HUES48 (cell line): ENCODE data around the gene SP4.

Source experiments
- H3K27ac ChIP-seq: one replicate; pipeline ENCODE4 v1.7.0; 2013; ENCODE audit warnings: low read depth, low read length, inconsistent platforms
- H3K27me3 ChIP-seq: 2 replicates; pipeline ENCODE4 v1.6.1; 2013; ENCODE audit warnings: mild to moderate bottlenecking, low read length; ENCODE audit not compliant: control insufficient read depth, insufficient read depth
- H3K36me3 ChIP-seq: 2 replicates; pipeline ENCODE4 v1.6.1; 2013; ENCODE audit warnings: low read length; ENCODE audit not compliant: control insufficient read depth, insufficient read depth
- H3K4me1 ChIP-seq: 2 replicates; pipeline ENCODE4 v1.6.1; 2013; ENCODE audit warnings: mild to moderate bottlenecking, low read length; ENCODE audit not compliant: control insufficient read depth, insufficient read depth
- H3K4me3 ChIP-seq: 2 replicates; pipeline ENCODE4 v1.5.1; 2013; ENCODE audit warnings: mild to moderate bottlenecking, low read depth, low read length
- H3K9ac ChIP-seq: 2 replicates; pipeline ENCODE4 v1.6.1; 2013; ENCODE audit warnings: mild to moderate bottlenecking, low read depth, low read length, moderate library complexity
- H3K9me3 ChIP-seq: 2 replicates; pipeline ENCODE4 v1.6.1; 2013; ENCODE audit warnings: low read length; ENCODE audit not compliant: control insufficient read depth, insufficient read depth

SP4 gene

DNA sequence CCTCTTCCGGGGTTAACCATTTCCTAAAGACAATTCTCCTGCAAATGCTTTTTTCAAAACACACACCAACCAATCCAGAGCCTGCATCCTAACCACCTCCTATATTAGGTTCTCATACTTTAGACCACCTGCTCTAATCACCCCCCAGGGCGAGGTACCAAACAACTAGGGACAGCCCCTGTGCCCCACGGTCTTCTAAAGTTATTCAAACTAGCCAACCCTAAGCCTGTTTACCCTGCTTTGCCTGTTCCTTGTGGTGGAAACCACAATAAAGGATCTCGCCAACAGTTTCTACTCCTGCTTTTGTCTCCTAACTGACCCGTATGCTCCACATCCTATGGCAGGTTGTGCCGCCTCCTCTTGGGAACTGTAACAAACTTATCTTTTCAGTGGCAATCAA is 21.1 kb downstream of the SP4 start:
- Histone ChIP-seq H3K4me3 (no peak overlapping the region), H3K9ac (no peak overlapping the region), H3K36me3 (peaks cover 29% of the 10 kb centered on the region), H3K9me3 (peaks cover 39% of the 10 kb centered on the region), H3K27ac (no peak overlapping the region), H3K4me1 (no peaks in the 10 kb centered on the region), H3K27me3 (no peaks in the 10 kb centered on the region)

DNA sequence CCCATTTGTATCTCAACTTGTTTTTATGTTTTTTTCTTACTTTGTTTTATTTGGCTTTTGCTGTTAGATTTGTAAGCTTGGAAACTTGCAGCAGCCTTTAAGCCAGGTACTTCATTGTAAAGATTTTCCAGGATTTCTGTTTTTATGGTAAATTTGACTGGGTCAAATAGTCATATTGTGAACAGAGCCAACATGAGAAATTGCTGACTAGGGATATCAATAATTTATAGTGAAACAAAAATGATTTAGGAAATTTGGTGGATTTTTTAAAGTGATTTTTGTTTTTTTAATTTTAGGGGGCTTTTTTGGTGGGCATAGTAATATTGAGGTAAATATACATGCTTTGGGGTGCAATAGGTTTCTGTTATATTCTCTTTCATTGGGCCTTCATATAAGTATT is 22.2 kb downstream of the SP4 start:
- no peak overlapping the region for H3K27ac ChIP-seq
- H3K4me3 ChIP-seq: no peak overlapping the region
- no peaks in the 10 kb centered on the region for H3K4me1 ChIP-seq
- H3K9me3 ChIP-seq: peaks cover 50% of the 10 kb centered on the region
- no peak overlapping the region for H3K9ac ChIP-seq
- no peaks in the 10 kb centered on the region for H3K27me3 ChIP-seq
- peaks cover 31% of the 10 kb centered on the region for H3K36me3 ChIP-seq

- peaks cover 35% of the 10 kb centered on the region for H3K36me3 ChIP-seq
- no peak overlapping the region for H3K27ac ChIP-seq
- H3K4me1 ChIP-seq: no peaks in the 10 kb centered on the region
- H3K4me3 ChIP-seq: no peak overlapping the region
- H3K27me3 ChIP-seq: no peaks in the 10 kb centered on the region
- H3K9ac ChIP-seq: no peak overlapping the region
- peaks cover 58% of the 10 kb centered on the region for H3K9me3 ChIP-seq
Measured at GRCh38 chr7:21450941-21451340, 23.1 kb downstream of the SP4 start.

- Histone ChIP-seq H3K4me3 (no peak overlapping the region), H3K36me3 (peaks cover 43% of the 10 kb centered on the region), H3K27me3 (no peaks in the 10 kb centered on the region), H3K4me1 (no peaks in the 10 kb centered on the region), H3K9me3 (peaks cover 58% of the 10 kb centered on the region), H3K27ac (no peak overlapping the region), H3K9ac (no peak overlapping the region)
Measured at GRCh38 chr7:21454182-21454581, 26.3 kb downstream of the SP4 start.

- H3K9me3 ChIP-seq: peaks cover 61% of the 10 kb centered on the region
- no peak overlapping the region for H3K9ac ChIP-seq
- no peaks in the 10 kb centered on the region for H3K4me1 ChIP-seq
- H3K27ac ChIP-seq: no peak overlapping the region
- H3K27me3 ChIP-seq: no peaks in the 10 kb centered on the region
- H3K36me3 ChIP-seq: peaks cover 48% of the 10 kb centered on the region
- no peak overlapping the region for H3K4me3 ChIP-seq
Measured at GRCh38 chr7:21454906-21455305, 27.0 kb downstream of the SP4 start.

DNA sequence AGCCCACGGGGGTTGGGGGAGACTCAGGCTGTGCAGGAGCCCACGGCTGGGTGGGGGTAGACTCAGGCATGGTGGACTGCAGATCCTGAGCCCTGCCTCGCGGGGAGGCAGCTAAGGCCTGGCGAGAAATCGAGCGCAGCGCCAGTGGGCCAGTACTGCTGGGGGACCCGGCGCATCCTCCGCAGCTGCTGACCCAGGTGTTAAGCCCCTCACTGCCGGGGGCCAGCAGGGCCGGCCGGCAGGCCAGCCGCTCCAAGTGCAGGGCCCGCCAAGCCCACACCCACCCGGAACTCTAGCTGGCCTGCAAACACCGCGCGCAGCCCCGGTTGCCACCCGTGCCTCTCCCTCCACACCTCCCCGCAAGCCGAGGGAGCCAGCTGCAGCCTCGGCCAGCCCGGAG is 33.4 kb downstream of the SP4 start:
- H3K4me3 ChIP-seq: no peak overlapping the region
- H3K27ac ChIP-seq: no peak overlapping the region
- H3K9me3 ChIP-seq: 0 out of 2 replicates have a peak, but pooled peaks cover 6% of the 10 kb centered on the region
- no peak overlapping the region for H3K9ac ChIP-seq
- H3K36me3 ChIP-seq: peaks cover 11% of the 10 kb centered on the region; the same call in 1 of the 2 replicates
- H3K4me1 ChIP-seq: no peaks in the 10 kb centered on the region
- no peaks in the 10 kb centered on the region for H3K27me3 ChIP-seq

DNA sequence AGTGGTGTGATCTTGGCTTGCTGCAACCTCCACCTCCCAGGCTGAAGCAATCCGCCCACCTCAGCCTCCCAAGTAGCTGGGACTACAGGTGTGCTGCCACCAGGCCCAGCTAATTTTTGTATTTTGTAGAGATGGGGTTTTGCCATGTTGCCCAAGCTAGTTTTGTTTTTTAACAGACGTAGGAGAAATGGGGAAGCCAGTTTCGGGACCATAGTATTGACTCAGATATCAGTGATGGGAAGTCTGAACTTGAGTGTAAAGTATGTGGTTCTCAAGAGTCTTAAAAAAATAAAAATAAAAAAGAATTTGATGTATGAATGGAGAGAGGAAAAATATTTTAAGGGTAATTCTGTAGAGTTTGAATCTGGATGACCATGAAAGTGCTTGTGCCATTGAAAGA is 34.2 kb downstream of the SP4 start:
- Histone ChIP-seq H3K4me1 (no peaks in the 10 kb centered on the region), H3K4me3 (no peak overlapping the region), H3K27ac (no peak overlapping the region), H3K9ac (no peak overlapping the region), H3K9me3 (0 out of 2 replicates have a peak, but pooled peaks cover 6% of the 10 kb centered on the region), H3K36me3 (0 out of 2 replicates have a peak, but pooled peaks cover 11% of the 10 kb centered on the region), H3K27me3 (no peaks in the 10 kb centered on the region)

- 0 out of 2 replicates have a peak, but pooled peaks cover 6% of the 10 kb centered on the region for H3K9me3 ChIP-seq
- 0 out of 2 replicates have a peak, but pooled peaks cover 5% of the 10 kb centered on the region for H3K36me3 ChIP-seq
- no peaks in the 10 kb centered on the region for H3K27me3 ChIP-seq
- H3K4me1 ChIP-seq: no peaks in the 10 kb centered on the region
- H3K4me3 ChIP-seq: no peak overlapping the region
- H3K9ac ChIP-seq: no peak overlapping the region
- H3K27ac ChIP-seq: no peak overlapping the region
Measured at GRCh38 chr7:21463524-21463923, 35.6 kb downstream of the SP4 start.

GRCh38 chr7:21468969-21469368 is 41.1 kb downstream of the SP4 start:
- Histone ChIP-seq H3K36me3 (no peaks in the 10 kb centered on the region; the same call in 1 of the 2 replicates), H3K27me3 (no peaks in the 10 kb centered on the region), H3K4me1 (no peaks in the 10 kb centered on the region), H3K9ac (no peak overlapping the region), H3K9me3 (no peaks in the 10 kb centered on the region), H3K4me3 (no peak overlapping the region), H3K27ac (no peak overlapping the region)

DNA sequence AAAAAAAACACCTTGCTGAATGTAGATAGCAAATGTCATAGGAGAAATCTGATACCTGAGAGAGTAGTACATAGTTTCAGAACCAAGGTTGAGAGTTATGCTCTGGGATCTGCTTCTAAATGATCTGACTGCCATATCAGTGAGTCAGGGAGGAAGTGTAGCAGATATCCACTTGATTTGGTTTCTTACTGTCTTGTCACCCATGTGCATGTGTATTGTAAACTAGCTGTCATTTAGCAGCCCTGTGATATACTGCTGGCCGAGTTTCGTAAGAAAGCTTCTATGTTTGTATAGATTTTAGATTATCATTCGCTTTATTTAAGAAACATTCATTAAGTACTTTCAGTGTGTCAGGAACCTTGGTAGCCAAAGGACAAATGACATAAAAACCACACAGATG is 42.0 kb downstream of the SP4 start:
- no peak overlapping the region for H3K27ac ChIP-seq
- H3K4me3 ChIP-seq: no peak overlapping the region
- no peaks in the 10 kb centered on the region for H3K4me1 ChIP-seq
- H3K36me3 ChIP-seq: no peaks in the 10 kb centered on the region; the same call in 1 of the 2 replicates
- no peak overlapping the region for H3K9ac ChIP-seq
- no peaks in the 10 kb centered on the region for H3K27me3 ChIP-seq
- no peaks in the 10 kb centered on the region for H3K9me3 ChIP-seq

GRCh38 chr7:21472029-21472428 is 44.1 kb downstream of the SP4 start:
- no peak overlapping the region for H3K27ac ChIP-seq
- no peak overlapping the region for H3K9ac ChIP-seq
- H3K4me1 ChIP-seq: no peaks in the 10 kb centered on the region
- no peaks in the 10 kb centered on the region for H3K27me3 ChIP-seq
- peaks cover 2% of the 10 kb centered on the region; the same call in 1 of the 2 replicates for H3K36me3 ChIP-seq
- no peak overlapping the region for H3K4me3 ChIP-seq
- H3K9me3 ChIP-seq: no peaks in the 10 kb centered on the region

DNA sequence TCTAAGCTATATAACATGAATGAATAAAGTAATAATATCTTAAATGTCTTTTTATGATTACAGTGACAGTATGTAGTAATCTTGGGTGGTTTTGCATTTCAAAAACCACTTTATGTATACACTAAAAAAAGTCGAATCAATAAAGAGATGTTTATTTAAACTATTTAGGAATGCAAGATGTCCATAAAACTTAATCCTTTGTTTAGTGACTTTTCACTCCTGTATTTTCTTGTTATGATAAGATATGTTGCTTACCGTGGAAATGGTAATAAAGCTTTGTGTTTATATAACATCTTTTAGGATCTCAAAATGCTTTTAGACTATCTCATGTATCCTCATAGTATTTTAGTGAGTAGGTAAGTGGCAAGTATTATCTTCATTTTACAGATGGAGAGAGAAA is 48.5 kb downstream of the SP4 start:
- H3K9ac ChIP-seq: no peak overlapping the region
- no peak overlapping the region for H3K27ac ChIP-seq
- H3K4me3 ChIP-seq: no peak overlapping the region
- peaks cover 24% of the 10 kb centered on the region for H3K4me1 ChIP-seq
- H3K36me3 ChIP-seq: peaks cover 11% of the 10 kb centered on the region
- no peaks in the 10 kb centered on the region for H3K9me3 ChIP-seq
- H3K27me3 ChIP-seq: no peaks in the 10 kb centered on the region
